Activated T-helper 1 cell treated with anti-CD3 and anti-CD28 coated beads, Interleukin-2, amount 50 U/mL, for 16 hours (primary cell): ENCODE results near the gene GLRX3.
"Not testable (repeated sequence)": the region's sequence is repeated elsewhere in the genome, so short reads cannot be mapped to it uniquely, and the experiment has no call there.

ENCODE experiments used
- DNase-seq, 2 donors: peaks; one replicate each; pipeline ENCODE4 v3.0.0-alpha.2; 2020; ENCODE audit warnings: low read depth in 1 of 2, low spot score in 1 of 2

GLRX3 gene

GRCh38 chr10:130136226-130137089 lies at the start of gene GLRX3:
GLRX3 (plus strand) TSS chr10:130136391; CDS start chr10:130136421, 30 bp downstream.
- DNase-seq = peak; percentile 71 to 81

- not testable (repeated sequence) for DNase-seq
Measured at GRCh38 chr10:130090565-130090964, 45.6 kb upstream of the GLRX3 start.

GRCh38 chr10:130099344-130099743 lies 36.8 kb upstream of the GLRX3 start:
- DNase-seq = no peak

GRCh38 chr10:130105724-130106123 lies 30.5 kb upstream of the GLRX3 start:
- DNase-seq = no peak

GRCh38 chr10:130108146-130108545 lies 28.0 kb upstream of the GLRX3 start:
- DNase-seq = not testable (repeated sequence)

GRCh38 chr10:130108934-130109604 lies 27.1 kb upstream of the GLRX3 start:
- DNase-seq = no peak

- DNase-seq = peak; percentile 15 to 26
Measured at GRCh38 chr10:130109796-130110245, 26.4 kb upstream of the GLRX3 start.

- DNase-seq = peak; percentile 97 to 98
Measured at GRCh38 chr10:130110246-130111112, 25.7 kb upstream of the GLRX3 start, which contains the start of gene C10orf143. C10orf143 (minus strand) TSS chr10:130110830; CDS start chr10:130110772, 58 bp downstream.

- peak; percentile 82 to 90 for DNase-seq
Measured at GRCh38 chr10:130111113-130111851, 24.9 kb upstream of the GLRX3 start.

GRCh38 chr10:130111852-130112180 lies 24.4 kb upstream of the GLRX3 start:
- no peak for DNase-seq

- DNase-seq = no peak
Measured at GRCh38 chr10:130112821-130113220, 23.4 kb upstream of the GLRX3 start.

- not testable (repeated sequence) for DNase-seq
Measured at GRCh38 chr10:130116942-130117341, 19.2 kb upstream of the GLRX3 start.

- not testable (repeated sequence) for DNase-seq
Measured at GRCh38 chr10:130117535-130117934, 18.7 kb upstream of the GLRX3 start.

GRCh38 chr10:130121486-130122079 lies 14.6 kb upstream of the GLRX3 start:
- DNase-seq = no peak

- DNase-seq = peak in 1 of 2 donors; percentile 37
Measured at GRCh38 chr10:130127364-130128061, 8.7 kb upstream of the GLRX3 start.

- DNase-seq = no peak
Measured at GRCh38 chr10:130128062-130128781, 8.0 kb upstream of the GLRX3 start.

GRCh38 chr10:130128922-130129321 lies 7.3 kb upstream of the GLRX3 start:
- DNase-seq = no peak

- DNase-seq = no peak
Measured at GRCh38 chr10:130135676-130136225, 440 bp upstream of the GLRX3 start.

GRCh38 chr10:130137090-130137448 lies 878 bp downstream of the GLRX3 start:
- no peak for DNase-seq
